GM12801 (cell line): ENCODE results near the gene ATE1.

Experiments used
- CTCF ChIP-seq: IDR thresholded peaks from one replicate; pipeline ENCODE4 v1.5.1; 2011; ENCODE audit warnings: control low read depth; ENCODE audit not compliant: insufficient read length; ENCODE audit errors: extremely low read depth

Gene ATE1

GRCh38 chr10:121927841-121928527 lies at the start of gene ATE1:
Gene ATE1 (minus strand): TSS chr10:121928031. CDS start chr10:121927949, 82 bp downstream.
- no peak for TF ChIP-seq CTCF

GRCh38 chr10:121976607-121977006 lies 48.8 kb upstream of the ATE1 start:
- TF ChIP-seq CTCF: no peak

- TF ChIP-seq CTCF: no peak
These were observed 47.7 kb upstream of the ATE1 start for GRCh38 chr10:121975295-121976086.

- no peak for TF ChIP-seq CTCF
These were observed 46.9 kb upstream of the ATE1 start, which contains the start of gene NSMCE4A for GRCh38 chr10:121974535-121975294. Gene NSMCE4A (minus strand): TSS chr10:121975217. CDS start chr10:121975165, 52 bp downstream.

- no peak for TF ChIP-seq CTCF
These were observed 46.2 kb upstream of the ATE1 start for GRCh38 chr10:121974019-121974534.

GRCh38 chr10:121965996-121966395 lies 38.2 kb upstream of the ATE1 start:
- TF ChIP-seq CTCF: no peak

- TF ChIP-seq CTCF: no peak
These were observed 33.6 kb upstream of the ATE1 start for GRCh38 chr10:121961456-121961855.
